Transverse colon (tissue), 4 donors: ENCODE measurements around the gene ATL2. TPM values are rescaled to one million over a fixed set of nuclear protein-coding genes. Genes with fewer than 3 reads are reported as not detected.

Experiments used
- DNase-seq: peaks from one replicate; pipeline ENCODE4 v3.0.0-alpha.2; 2019
- H3K27ac ChIP-seq, 4 donors: fragments of 200-600 bp; sonication (generic); 2 replicates each; pipeline ENCODE4 v1.5.1; 2016 to 2018; ENCODE audit warnings: inconsistent platforms in 4 of 4
- H3K27me3 ChIP-seq: fragments of 200-600 bp; sonication (generic); 2 replicates; pipeline ENCODE4 v1.5.1; 2017; ENCODE audit warnings: inconsistent platforms
- H3K36me3 ChIP-seq, 4 donors: fragments of 200-600 bp; sonication (generic); 2 replicates each; pipeline ENCODE4 v1.5.1; 2017 to 2019; ENCODE audit warnings: inconsistent platforms in 4 of 4
- H3K4me1 ChIP-seq, 4 donors: fragments of 200-600 bp; sonication (generic); 2 replicates each; pipeline ENCODE4 v1.5.1; 2017 to 2020; ENCODE audit warnings: inconsistent platforms in 4 of 4
- H3K4me3 ChIP-seq, 4 donors: fragments of 200-600 bp; sonication (generic); 1 replicate in 1 of 4; 2 replicates in 3 of 4; pipeline versions ENCODE4 v1.5.1 to v1.6.1; 2017 to 2019; ENCODE audit warnings: inconsistent platforms in 4 of 4
- H3K9me3 ChIP-seq, 2 donors: fragments of 200-600 bp; sonication (generic); 2 replicates each; pipeline ENCODE4 v1.5.1; 2017 to 2019; ENCODE audit warnings: inconsistent platforms in 2 of 2
- CTCF ChIP-seq, 5 experiments: fragments of 200-600 bp in 3 of 5; fragments of 450-650 bp in 2 of 5; sonication (generic) in 3 of 5; IDR thresholded peaks; 1 replicate in 2 of 5; 2 replicates in 3 of 5; pipeline ENCODE4 v1.5.1; 2016 to 2017; ENCODE audit warnings: antibody characterized with exemption in 5 of 5, inconsistent platforms in 3 of 5, mild to moderate bottlenecking in 2 of 5, moderate library complexity in 1 of 5
- EP300 ChIP-seq: sonication (generic); formaldehyde crosslinking; IDR thresholded peaks from one replicate; pipeline ENCODE4 v1.6.1; 2017; ENCODE audit warnings: antibody characterized with exemption, low read depth
- POLR2A ChIP-seq: fragments of 450-650 bp; IDR thresholded peaks from one replicate; pipeline ENCODE4 v1.6.1; 2016; ENCODE audit warnings: antibody characterized with exemption, mild to moderate bottlenecking, moderate library complexity
- POLR2AphosphoS5 ChIP-seq, 3 donors: sonication (generic); formaldehyde crosslinking; IDR thresholded peaks; one replicate each; pipeline ENCODE4 v1.6.1; 2016; ENCODE audit warnings: antibody characterized with exemption in 3 of 3
- WGBS, 2 donors: methylation state at CpG; one replicate each; pipeline ENCODE4 v1.1.5; 2018; ENCODE audit warnings: low coverage in 1 of 2; 5-methylcytosine and 5-hydroxymethylcytosine counted together
- in situ Hi-C, 4 donors: fragments of 200-750 bp; cut with MboI; loops; one replicate each; pipeline versions ENCODE4 v1.15.0 to v1.15.1; 2017; ENCODE audit warnings: low sequenced_read_pairs in 3 of 4, low pct_ligation_motif_present in 1 of 4, low pct_unique_long_range_greater_than_20kb in 1 of 4
- intact Hi-C: fragments of 100-400 bp; cut with DNase I; formaldehyde crosslinking; loops from one replicate; pipeline ENCODE4 v1.15.1; 2023; ENCODE audit warnings: low total_unique reads
- total RNA-seq, 4 donors: library from RNA; depleted of rRNA; stranded (reverse); fragments of >200 nt; gene quantifications; one replicate each; pipeline ENCODE4 v1.1.0, GENCODE V29; 2016

Gene ATL2
- total RNA-seq, 4 donors from 2014 or later, result 17.6 to 150 (median 69.1) TPM

- no peak overlapping the region for H3K27ac ChIP-seq
- H3K4me3 ChIP-seq, result no peak overlapping the region
- H3K27me3 ChIP-seq, result no peaks in the 10 kb centered on the region
- H3K9me3 ChIP-seq, result no peaks in the 10 kb centered on the region
- H3K36me3 ChIP-seq, result no peaks in the 10 kb centered on the region
- intact Hi-C loops (no loop called here), in situ Hi-C loops (no loop called here)
- WGBS, 2 donors, result 82 to 91% methylated on average over 2 to 3 of the region's 3 CpGs
- no peak for TF ChIP-seq EP300
- no peak for TF ChIP-seq CTCF (IDR thresholded peaks at IDR 0.05)
- no peak for TF ChIP-seq POLR2A
- DNase-seq, result no peak
- H3K4me1 ChIP-seq, result peaks cover 0 to 4% (median 0%) of the 10 kb centered on the region in 4 donors
These were observed 131.0 kb downstream of the ATL2 start for GRCh38 chr2:38246105-38246504.

- H3K4me3 ChIP-seq, result no peak overlapping the region
- no peak for DNase-seq
- intact Hi-C loops (no loop called here), in situ Hi-C loops (no loop called here)
- 73 to 100% methylated on average over 1 to 5 of the region's 5 CpGs for WGBS, 2 donors
- no peak for TF ChIP-seq POLR2A
- no peak for TF ChIP-seq EP300
- no peak for TF ChIP-seq POLR2AphosphoS5 (IDR thresholded peaks at IDR 0.05)
- TF ChIP-seq CTCF (IDR thresholded peaks at IDR 0.05), result no peak
- no peak overlapping the region for H3K27ac ChIP-seq
- no peaks in the 10 kb centered on the region for H3K36me3 ChIP-seq
- peaks cover 0 to 4% (median 0%) of the 10 kb centered on the region in 4 donors for H3K4me1 ChIP-seq
- H3K9me3 ChIP-seq, result no peaks in the 10 kb centered on the region
- H3K27me3 ChIP-seq, result no peaks in the 10 kb centered on the region
These were observed 131.9 kb downstream of the ATL2 start for GRCh38 chr2:38245114-38245641.

GRCh38 chr2:38244301-38244700, 132.8 kb downstream of the ATL2 start:
- no peak for DNase-seq
- no peak overlapping the region for H3K27ac ChIP-seq
- in situ Hi-C loops, result no loop called here
- no peaks in the 10 kb centered on the region for H3K36me3 ChIP-seq
- no peak overlapping the region for H3K4me3 ChIP-seq
- no peaks in the 10 kb centered on the region for H3K9me3 ChIP-seq
- peaks cover 0 to 4% (median 0%) of the 10 kb centered on the region in 4 donors for H3K4me1 ChIP-seq
- intact Hi-C loops, result no loop called here
- 86 to 93% methylated on average over 3 to 8 of the region's 8 CpGs for WGBS, 2 donors
- TF ChIP-seq EP300 (no peak), POLR2AphosphoS5 (IDR thresholded peaks at IDR 0.05) (no peak), CTCF (IDR thresholded peaks at IDR 0.05) (no peak), POLR2A (no peak)
- H3K27me3 ChIP-seq, result no peaks in the 10 kb centered on the region

Other genes starting within 250 kb of the ATL2 start
- gene HNRNPLL, start 225.7 kb upstream of the ATL2 start, total RNA-seq, result 10 to 100 TPM; 45.2 to 59.7 (median 54.4) TPM